Activated CD4-positive, alpha-beta T cell treated with anti-CD3 and anti-CD28 coated beads, Interleukin-10, Interleukin-2, amounts not matched to agents 100 ng/mL and 50 ng/mL, durations not matched to agents 16 hours and 8 hours (primary cell): Measurements from ENCODE around the gene GREB1.

Experiments
- DNase-seq: peaks from one replicate; pipeline ENCODE4 v3.0.0-alpha.2; 2020

The GREB1 gene

DNA sequence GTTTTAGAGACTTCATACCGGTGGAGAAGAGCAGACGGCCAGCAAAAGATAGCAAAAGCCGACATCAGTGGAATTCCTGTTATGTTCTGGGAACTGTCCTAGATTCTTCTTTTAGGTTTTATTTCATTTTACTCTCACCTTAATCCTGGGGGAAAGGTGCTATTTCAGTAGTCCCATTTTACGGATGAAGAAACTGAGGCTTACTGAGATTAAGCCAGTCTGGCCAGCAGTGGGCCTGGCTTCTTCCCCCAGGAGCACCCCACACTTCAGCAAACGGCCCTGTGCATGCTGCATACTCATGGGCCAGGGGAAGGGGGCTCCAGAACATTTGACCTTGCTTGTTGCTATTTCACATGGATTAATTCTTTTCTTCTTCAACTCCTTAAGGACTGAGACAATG lies 79.5 kb downstream of the GREB1 start:
- DNase-seq = no peak

- DNase-seq = no peak
Measured at GRCh38 chr2:11615209-11615608, 81.4 kb downstream of the GREB1 start.

DNA sequence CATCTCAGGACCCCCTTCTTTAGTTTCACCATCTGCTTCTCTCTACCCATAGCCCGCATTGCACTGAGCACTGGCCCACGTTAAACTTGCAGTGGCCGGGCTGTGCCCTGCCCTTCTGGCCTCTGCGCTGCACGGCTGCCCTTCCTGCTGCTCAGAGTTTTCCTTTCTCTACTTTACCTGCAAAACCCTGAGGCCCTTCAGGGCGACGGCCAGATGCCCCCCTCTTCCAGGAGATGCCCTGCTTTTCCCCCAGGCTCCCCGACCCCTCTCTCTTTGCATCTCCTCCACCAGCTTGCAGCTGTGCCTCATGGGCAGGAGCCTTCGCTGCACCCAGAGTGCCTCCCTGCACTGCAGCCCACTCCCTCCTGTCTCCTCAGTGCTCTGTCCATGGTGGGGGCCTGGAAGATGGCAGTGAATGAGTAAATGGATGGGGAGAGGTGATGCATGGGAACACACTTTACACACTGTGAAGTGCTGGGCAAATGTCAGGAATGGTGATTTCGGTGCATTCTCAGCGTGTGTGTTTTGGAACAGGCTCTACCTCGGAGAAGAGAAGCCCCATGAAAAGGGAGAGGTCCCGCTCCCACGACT lies 82.3 kb downstream of the GREB1 start:
- DNase-seq = no peak

DNA sequence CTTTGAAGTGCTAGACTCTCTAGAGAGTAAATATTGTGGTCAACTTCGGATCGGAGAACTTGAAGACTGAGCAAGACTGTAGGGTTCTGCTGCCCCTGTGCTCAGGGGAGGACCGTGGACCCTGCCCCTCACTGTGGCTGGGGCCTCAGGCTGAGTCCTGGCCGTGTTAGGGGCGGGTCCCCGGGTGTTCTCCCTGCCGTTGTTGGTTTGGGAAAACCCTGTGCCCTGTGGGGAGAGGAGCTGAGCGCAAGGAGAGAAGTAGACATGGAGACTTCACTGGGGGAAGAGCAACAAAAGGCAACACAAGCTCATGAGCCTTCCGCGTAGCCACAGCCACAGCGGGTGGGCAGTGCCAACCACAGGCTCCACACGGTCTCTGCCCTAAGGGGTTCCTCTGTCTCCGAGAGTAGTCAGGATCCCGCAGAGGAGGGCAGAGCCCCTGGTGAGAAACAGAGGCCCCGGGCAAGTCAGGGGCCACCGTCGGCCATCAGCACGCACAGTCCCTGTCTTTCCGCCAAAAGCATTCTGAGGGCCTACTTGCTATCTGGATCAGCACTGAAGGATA lies 83.1 kb downstream of the GREB1 start:
- DNase-seq = no peak

DNA sequence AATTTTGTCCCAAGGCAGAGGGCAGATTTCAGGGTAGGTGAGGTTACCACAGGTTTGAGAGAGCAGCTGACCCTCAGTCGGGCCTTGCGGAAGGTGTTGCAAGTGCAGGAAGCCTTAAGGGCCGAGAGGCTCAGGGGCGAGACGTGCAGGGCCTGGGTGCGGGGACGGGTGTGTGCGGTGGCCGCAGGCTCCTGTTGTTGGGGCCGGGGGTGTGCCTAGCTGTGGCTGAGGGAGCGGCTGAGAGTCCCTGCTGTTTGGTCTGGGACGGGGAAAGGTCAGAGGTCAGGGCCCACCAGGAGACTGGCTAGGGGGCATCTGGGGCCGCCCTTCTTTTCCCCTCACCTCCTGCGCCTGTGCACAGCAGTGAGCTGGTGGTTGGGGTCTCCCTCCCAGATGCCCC lies 83.7 kb downstream of the GREB1 start:
- no peak for DNase-seq

DNA sequence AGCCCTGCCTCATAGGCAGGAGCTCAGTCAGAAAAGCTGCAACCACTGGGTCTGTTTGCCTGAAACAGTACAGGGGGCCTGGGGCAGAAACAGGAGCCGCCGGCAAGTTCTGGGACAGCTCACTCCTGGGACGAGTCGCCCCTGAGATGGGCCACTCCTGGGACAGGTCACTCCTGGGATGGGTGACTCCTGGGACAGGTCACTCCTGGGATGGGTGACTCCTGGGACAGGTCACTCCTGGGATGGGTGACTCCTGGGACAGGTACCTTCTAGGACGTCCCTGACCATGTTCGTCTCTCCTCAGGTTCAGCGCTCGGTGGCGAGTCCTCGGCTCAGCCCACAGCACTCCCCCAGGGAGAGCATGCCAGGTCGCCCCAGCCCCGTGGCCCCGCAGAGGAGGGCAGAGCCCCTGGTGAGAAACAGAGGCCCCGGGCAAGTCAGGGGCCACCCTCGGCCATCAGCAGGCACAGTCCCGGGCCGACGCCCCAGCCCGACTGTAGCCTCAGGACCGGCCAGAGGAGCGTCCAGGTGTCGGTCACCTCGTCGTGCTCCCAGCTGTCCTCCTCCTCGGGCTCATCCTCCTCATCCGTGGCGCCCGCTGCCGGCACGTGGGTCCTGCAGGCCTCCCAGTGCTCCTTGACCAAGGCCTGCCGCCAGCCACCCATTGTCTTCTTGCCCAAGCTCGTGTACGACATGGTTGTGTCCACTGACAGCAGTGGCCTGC lies 84.3 kb downstream of the GREB1 start:
- DNase-seq = no peak

- DNase-seq = no peak
Measured at GRCh38 chr2:11618708-11619062, 84.8 kb downstream of the GREB1 start.

GRCh38 chr2:11621410-11621809 lies 87.6 kb downstream of the GREB1 start:
- DNase-seq = no peak

GRCh38 chr2:11622611-11623010 lies 88.8 kb downstream of the GREB1 start:
- no peak for DNase-seq

GRCh38 chr2:11624893-11625292 lies 91.0 kb downstream of the GREB1 start:
- no peak for DNase-seq

GRCh38 chr2:11625671-11626070 lies 91.8 kb downstream of the GREB1 start:
- no peak for DNase-seq

DNA sequence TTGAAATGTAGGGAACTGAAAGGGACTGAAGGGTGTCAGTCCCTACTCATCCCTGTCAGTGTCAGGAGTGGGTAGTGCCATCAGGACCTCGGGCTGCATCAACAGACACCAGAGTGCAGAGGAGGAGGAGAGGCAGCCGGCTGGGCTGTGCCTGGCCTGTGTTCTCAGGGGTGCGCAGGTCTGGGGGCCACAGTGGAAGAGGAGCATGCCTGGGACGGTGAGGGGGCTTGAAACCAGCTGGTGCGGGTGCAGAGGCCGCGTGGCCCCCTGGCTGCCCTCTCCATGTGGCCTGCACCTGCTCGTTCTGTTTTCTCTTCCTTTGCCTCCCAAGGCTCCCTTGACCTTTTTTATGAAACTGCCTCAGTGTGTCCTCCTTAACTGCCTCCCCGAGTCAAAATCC lies 94.8 kb downstream of the GREB1 start:
- no peak for DNase-seq

- DNase-seq = no peak
Measured at GRCh38 chr2:11629215-11629614, 95.4 kb downstream of the GREB1 start.

DNA sequence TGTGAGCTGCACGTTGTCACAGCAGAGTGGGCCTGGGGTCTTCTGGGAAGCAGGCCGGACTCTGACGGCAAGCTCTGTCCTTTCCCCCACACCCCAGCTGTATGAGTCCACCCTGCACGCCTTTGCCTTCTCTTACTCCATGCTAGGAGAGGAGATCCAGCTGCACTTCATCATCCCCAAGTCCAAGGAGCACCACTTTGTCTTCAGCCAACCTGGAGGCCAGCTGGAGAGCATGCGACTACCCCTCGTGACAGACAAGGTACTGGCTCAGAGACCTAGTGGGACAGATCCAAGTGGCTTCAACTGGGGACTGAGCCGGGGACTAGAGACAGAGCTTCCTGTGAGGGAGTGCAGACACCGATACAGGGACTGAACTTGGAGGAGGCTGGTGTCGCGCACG lies 96.0 kb downstream of the GREB1 start:
- no peak for DNase-seq

DNA sequence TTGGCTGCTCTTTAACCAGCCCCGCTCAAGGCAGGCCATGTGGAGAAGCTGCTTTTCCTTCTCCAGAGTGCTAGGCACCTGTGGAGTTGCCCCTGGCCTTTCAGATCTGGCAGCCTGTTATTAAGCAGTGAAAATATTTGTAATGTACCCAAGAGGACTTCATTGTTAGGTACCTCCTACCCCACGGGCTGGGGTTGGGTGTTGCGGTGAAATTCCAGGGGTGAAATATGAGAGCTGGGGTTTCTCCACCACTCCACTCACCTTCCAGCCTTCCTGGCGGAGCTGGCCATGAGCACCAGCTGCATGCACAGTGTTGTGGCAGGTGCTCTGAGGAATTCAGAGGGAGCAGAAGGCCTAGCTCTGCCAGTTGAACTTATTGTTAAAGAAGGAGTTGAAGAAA lies 97.0 kb downstream of the GREB1 start:
- no peak for DNase-seq

- no peak for DNase-seq
Measured at GRCh38 chr2:11631462-11631861, 97.6 kb downstream of the GREB1 start.

DNA sequence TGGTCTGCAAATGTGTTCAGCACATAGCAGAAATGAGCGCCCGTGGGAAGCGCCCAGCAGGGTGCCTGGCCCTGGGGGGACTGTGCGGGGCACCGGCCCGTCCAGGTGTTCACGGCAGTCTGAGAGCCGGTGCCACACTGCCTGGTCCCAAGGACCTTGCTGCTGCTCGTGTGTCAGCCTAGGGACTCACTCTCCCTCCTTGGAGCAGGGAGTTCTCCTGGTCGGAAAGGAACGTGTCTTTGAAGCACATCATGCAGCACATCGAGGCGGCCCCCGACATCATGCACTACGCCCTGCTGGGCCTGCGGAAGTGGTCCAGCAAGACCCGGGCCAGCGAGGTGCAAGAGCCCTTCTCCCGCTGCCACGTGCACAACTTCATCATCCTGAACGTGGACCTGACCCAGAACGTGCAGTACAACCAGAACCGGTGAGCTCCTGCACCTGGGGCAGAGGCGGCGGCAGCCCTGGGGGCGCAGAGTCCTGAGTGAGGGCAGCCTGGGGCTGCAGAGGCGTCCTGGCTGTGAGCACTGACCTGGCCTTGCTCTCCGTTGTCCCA lies 100.2 kb downstream of the GREB1 start:
- no peak for DNase-seq

- no peak for DNase-seq
Measured at GRCh38 chr2:11634584-11634983, 100.7 kb downstream of the GREB1 start.

DNA sequence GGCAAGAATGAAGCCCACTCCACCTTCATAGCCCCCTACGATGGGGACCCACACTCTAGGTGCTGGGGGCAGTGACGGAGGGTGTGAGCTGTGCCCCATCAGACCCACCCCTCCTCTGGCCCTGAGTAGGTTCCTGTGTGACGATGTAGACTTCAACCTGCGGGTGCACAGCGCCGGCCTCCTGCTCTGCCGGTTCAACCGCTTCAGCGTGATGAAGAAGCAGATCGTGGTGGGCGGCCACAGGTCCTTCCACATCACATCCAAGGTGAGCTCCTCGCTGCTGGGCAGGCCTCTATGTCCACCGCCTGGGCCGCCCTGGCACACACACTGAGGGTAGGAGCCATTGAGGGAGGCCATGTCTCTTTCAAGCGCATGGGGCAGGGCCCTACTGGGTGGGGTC lies 101.3 kb downstream of the GREB1 start:
- no peak for DNase-seq

GRCh38 chr2:11636593-11637295 lies 102.9 kb downstream of the GREB1 start:
- DNase-seq = no peak

DNA sequence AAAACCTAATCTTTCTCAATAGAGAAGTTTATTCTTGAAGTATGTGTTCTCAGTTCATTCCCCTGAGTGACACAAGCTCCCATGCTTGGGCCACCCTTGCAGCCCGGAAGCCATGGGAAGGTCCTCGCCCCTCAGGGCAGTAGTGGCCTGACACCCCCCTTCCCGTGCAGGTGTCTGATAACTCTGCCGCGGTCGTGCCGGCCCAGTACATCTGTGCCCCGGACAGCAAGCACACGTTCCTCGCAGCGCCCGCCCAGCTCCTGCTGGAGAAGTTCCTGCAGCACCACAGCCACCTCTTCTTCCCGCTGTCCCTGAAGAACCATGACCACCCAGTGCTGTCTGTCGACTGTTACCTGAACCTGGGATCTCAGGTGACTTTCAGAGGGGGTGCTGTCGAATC lies 103.7 kb downstream of the GREB1 start:
- no peak for DNase-seq

DNA sequence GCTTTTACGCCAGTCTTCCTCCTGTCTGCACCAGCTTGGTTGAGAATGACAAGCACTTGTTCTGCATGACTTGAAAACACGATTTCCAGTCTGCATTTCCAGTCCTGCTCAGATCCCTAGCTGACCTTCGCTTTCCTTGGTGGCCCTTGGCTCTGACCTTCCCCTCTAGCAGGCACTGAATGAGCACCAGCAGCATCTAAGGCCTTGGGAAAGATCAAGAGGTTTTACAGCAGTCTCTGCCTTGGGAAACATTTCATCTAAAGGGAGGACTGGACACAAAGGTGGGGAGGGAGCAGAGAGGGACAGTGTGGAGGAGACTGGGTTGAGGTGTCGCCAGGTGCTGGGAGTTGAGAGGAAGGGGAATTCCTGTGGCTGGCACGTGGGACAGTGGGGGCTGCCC lies 105.7 kb downstream of the GREB1 start:
- no peak for DNase-seq

DNA sequence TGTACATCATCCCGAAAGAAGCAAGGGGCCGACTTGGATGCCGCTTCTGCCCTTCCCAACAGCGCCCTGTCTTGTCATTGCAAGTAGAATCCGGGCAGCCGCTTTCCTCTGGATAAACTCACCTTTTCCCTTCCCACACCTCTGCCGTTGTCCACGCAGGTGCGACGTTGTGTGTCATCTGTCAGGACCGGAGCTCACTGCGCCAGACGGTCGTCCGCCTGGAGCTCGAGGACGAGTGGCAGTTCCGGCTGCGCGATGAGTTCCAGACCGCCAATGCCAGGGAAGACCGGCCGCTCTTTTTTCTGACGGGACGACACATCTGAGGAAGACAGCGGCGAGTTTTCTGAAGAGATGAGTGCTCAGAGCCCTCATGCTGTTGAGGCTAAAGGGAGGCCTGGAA lies 106.3 kb downstream of the GREB1 start:
- DNase-seq = no peak

GRCh38 chr2:11642972-11643371 lies 109.1 kb downstream of the GREB1 start:
- DNase-seq = no peak
